Hematopoietic multipotent progenitor cell treated with erythropoietin and hydrocortisone succinate and interleukin-3 and kit ligand, for 15 days (in vitro differentiated cells): Measurements from ENCODE around the gene RAD54L.
"Not testable (repeated sequence)": the region's sequence is repeated elsewhere in the genome, so short reads cannot be mapped to it uniquely, and the experiment has no call there.

Experiments
- DNase-seq: peaks from one replicate; pipeline ENCODE4 v3.0.0-alpha.2; 2015; ENCODE audit warnings: low spot score

Gene RAD54L

GRCh38 chr1:46319960-46320914 is 72.7 kb downstream of the RAD54L start:
- DNase-seq = not testable (repeated sequence)

- DNase-seq = not testable (repeated sequence)
These were observed 74.6 kb downstream of the RAD54L start for GRCh38 chr1:46322191-46322590.

DNA sequence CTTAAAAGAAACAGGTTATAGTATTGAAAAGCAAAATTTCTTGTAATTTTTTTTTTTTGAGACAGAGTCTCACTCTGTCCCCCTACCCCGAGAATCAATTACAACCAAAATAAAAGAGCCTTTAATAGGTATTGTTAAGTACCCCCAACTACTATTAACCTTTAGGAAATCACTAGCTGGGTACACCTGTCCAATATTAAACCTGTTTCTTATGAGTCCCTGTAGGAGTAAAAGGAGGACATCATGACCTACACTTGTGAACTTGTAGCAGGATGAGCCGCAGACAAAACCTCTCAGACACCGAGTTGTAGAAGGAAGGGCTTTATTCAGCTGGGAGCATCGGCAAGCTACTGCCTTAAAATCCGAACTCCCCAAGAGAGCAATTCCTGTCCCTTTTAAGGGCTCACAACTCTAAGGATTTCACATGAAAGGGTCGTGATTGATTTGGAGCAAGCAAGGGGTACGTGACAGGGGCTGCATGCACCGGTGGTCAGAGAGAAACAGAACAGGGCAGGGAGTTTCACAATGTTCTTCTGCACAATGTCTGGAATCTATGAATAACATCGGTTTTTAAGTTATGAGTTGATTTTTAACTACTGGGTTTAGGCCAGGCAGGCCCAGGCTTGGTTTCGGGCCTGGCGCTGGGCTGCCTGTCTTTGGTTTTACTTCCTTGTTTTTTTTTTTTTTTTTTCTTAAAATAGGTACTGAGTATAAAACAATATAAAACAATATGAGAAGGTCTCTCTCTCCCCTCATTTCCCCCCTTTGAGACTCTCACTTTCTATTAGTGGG is 77.9 kb downstream of the RAD54L start:
- not testable (repeated sequence) for DNase-seq
